ENCODE data around the gene UCP3.
A peak's percentile ranks its signal among the peaks of the same experiment; 100 is the strongest.

DNA sequence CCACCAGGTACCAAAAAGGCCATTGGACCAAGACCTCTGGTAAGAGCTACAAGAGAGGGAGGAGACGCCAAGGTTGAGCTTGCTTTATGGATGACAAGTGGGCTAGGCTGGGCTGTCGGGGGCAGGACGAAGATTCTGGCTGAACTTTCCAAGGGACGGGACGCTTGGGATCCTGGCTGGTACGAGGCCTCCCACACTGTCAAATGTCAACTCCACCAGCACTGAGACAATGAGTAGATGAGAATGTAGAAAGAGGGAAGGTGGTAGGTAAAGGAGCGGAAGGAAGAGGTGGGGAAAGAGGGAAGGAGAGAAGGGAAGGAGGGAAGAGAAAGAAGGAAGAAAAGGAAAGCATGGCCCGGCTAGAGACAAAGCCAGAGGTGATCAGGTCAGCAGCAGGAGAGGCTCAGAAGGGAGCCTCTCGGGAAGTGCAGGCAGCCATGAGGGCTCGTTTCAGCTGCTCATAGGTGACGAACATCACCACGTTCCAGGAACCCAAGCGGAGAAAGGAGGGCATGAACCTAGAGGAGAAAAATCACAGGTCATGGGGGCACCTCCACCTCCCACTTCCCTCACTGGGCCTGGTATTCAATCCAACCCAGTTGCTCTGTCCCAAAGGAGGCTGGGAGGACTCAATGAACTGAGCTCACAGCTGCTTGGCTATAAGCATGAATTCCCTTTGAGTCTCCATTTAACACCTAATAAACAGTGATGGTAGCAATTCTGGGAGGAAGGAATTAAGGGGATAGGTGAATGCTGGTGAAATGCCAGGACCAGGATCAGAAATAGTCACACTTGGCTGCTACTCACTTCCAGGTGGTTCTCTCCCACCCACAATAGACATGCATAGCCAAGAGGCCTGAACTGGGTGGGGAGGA lies 34.0 kb downstream of the UCP3 start:
- TF ChIP-seq POLR2A (IDR thresholded peaks at IDR 0.05; ENCODE audit: low read length), result peak; percentile 61
- no peak for TF ChIP-seq GATA1 (IDR thresholded peaks at IDR 0.05; ENCODE audit: low read depth, low read length)

All from erythroblast (primary cell).